Measurements from ENCODE around the gene CDHR1.

DNA sequence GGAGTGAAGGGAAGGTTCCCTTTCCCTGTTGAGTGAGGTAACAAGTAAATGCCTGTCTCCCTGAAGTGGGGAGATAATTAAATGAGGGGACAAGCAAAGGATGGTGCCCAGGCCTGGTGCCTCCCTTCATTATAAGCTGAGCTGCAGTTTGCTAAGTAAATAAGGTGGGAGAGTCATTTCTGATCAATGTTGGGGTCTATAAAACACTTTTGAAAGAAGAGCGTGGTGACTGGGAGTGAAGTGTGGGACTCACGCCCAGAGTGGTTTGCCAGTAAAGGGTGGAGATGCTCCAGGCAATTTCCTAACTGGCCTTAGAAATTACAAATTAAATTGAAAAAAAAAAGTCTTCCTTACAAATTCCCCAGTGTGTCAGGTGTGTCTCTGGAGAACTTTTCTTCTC is 30.3 kb upstream of the CDHR1 start:
- TF ChIP-seq, protein P1, sequence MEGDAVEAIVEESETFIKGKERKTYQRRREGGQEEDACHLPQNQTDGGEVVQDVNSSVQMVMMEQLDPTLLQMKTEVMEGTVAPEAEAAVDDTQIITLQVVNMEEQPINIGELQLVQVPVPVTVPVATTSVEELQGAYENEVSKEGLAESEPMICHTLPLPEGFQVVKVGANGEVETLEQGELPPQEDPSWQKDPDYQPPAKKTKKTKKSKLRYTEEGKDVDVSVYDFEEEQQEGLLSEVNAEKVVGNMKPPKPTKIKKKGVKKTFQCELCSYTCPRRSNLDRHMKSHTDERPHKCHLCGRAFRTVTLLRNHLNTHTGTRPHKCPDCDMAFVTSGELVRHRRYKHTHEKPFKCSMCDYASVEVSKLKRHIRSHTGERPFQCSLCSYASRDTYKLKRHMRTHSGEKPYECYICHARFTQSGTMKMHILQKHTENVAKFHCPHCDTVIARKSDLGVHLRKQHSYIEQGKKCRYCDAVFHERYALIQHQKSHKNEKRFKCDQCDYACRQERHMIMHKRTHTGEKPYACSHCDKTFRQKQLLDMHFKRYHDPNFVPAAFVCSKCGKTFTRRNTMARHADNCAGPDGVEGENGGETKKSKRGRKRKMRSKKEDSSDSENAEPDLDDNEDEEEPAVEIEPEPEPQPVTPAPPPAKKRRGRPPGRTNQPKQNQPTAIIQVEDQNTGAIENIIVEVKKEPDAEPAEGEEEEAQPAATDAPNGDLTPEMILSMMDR (IDR thresholded peaks at IDR 0.05), result no peak
- TF ChIP-seq POLR2A (IDR thresholded peaks at IDR 0.05; ENCODE audit: low read depth), result no peak

Measured in esophagus muscularis mucosa (tissue), 3 donors.